ENCODE measurements around the gene EYS. TPM values are rescaled to one million over a fixed set of nuclear protein-coding genes. Genes with fewer than 3 reads are reported as not detected.

Gene EYS
- total and polyA plus RNA-seq, 2 of the 8 experiments (the other 6 are each of a cell fraction or from before 2014, with no cell fraction given): 0.05 to 0.13 TPM

DNA sequence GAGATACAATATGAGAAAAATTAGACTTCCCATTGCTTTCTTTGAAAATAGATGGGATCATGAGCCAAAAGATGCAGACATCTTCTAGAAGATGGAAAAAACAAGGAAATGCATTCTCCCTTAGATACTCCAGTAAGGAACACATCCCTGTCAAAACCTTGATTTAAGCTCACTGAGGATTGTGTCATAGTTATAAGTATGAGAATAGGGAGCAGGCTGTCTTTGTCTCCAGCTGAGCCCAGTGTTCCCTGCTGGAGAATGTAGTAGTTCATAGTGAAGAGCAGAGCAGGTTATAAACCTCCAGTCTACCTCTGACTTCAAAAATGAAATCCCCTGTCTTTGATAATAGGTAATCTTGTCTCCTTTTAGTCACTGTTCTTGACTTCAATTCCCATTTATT, 1481.5 kb downstream of the EYS start:
- Histone ChIP-seq H3K27me3 (replicated peaks in 1 of 4; ENCODE audit: control insufficient read depth in 3 of 4, extremely low read depth in 1 of 4, insufficient read depth in 3 of 4, low read length in 3 of 4) (no peaks in the 10 kb centered on the region), H2AFZ (ENCODE audit: low read length) (no peak overlapping the region), H3K27ac (ENCODE audit: low read depth, low read length) (no peak overlapping the region), H2BK120ac (replicated peaks; ENCODE audit: low read depth, low read length) (no peak overlapping the region), H3K18ac (ENCODE audit: extremely low read depth, low read length) (no peak overlapping the region), H3K4me2 (ENCODE audit: insufficient read depth in 1 of 2, low read depth in 2 of 2, low read length in 2 of 2) (no peak overlapping the region), H4K8ac (ENCODE audit: extremely low read depth, insufficient read depth, low read length) (no peak overlapping the region), H3K4ac (replicated peaks; ENCODE audit: insufficient read length, low read depth, low read length) (no peak overlapping the region), H2BK15ac (ENCODE audit: low read length) (no peak overlapping the region), H3K36me3 (ENCODE audit: control insufficient read depth in 2 of 4, insufficient read depth in 4 of 4, low read length in 3 of 4) (no peaks in the 10 kb centered on the region), H2BK5ac (ENCODE audit: low read depth, low read length) (no peak overlapping the region), H3K23me2 (ENCODE audit: low read depth, low read length) (no peaks in the 10 kb centered on the region), H4K20me1 (replicated peaks in 1 of 2; ENCODE audit: control insufficient read depth in 1 of 2, insufficient read depth in 2 of 2, low read length in 2 of 2) (no peaks in the 10 kb centered on the region), H3K14ac (ENCODE audit: insufficient read length) (no peak overlapping the region), H3K79me1 (ENCODE audit: low read depth, low read length) (no peaks in the 10 kb centered on the region), H3K9ac (replicated peaks in 1 of 4; ENCODE audit: extremely low read depth in 1 of 4, low read depth in 3 of 4, low read length in 3 of 4) (no peak overlapping the region; a peak in 1 of 7 replicates), H3K4me1 (replicated peaks in 1 of 4; ENCODE audit: control insufficient read depth in 3 of 4, insufficient read depth in 4 of 4, low read length in 3 of 4) (no peaks in the 10 kb centered on the region), H3K56ac (replicated peaks; ENCODE audit: insufficient read length, low read depth, low read length) (no peak overlapping the region), H3K23ac (ENCODE audit: insufficient read length) (no peak overlapping the region), H3K4me3 (ENCODE audit: extremely low read depth in 1 of 4, insufficient read depth in 2 of 4, low read depth in 3 of 4, low read length in 4 of 4) (no peak overlapping the region), H4K5ac (ENCODE audit: insufficient read length, low read depth, low read length) (no peak overlapping the region), H2AK5ac (ENCODE audit: low read depth, low read length) (no peak overlapping the region), H2BK12ac (ENCODE audit: low read depth, low read length) (no peak overlapping the region), H3K9me3 (ENCODE audit: insufficient read depth in 2 of 2, low read depth in 1 of 2, low read length in 1 of 2) (no peaks in the 10 kb centered on the region), H3K79me2 (ENCODE audit: control insufficient read depth in 1 of 2, insufficient read depth in 2 of 2, low read length in 2 of 2) (no peaks in the 10 kb centered on the region), H2BK20ac (ENCODE audit: low read length) (no peak overlapping the region), H4K91ac (replicated peaks; ENCODE audit: insufficient read length, low read length) (no peak overlapping the region)
- FAIRE-seq (no peak), DNase-seq (ENCODE audit: low read depth in 1 of 2, low spot score in 2 of 2) (no peak)
- TF ChIP-seq JUN (IDR thresholded peaks at IDR 0.05; ENCODE audit: low read depth, low read length) (no peak), TEAD4 (IDR thresholded peaks at IDR 0.05; ENCODE audit: low read depth, low read length) (no peak), CEBPB (IDR thresholded peaks at IDR 0.05; ENCODE audit: low read depth, low read length) (no peak), EZH2 (IDR thresholded peaks at IDR 0.05; ENCODE audit: low read depth, low read length, severe bottlenecking) (no peak), RBBP5 (IDR thresholded peaks at IDR 0.05; ENCODE audit: borderline replicate concordance, low read depth, low read length) (no peak)
- POLR2A ChIA-PET (ENCODE audit: partially characterized antibody): no interaction called here
- CTCF ChIA-PET (ENCODE audit: partially characterized antibody): no interaction called here

Measured in H1 (cell line).